Ascending aorta (tissue), 2 donors: ENCODE measurements around the gene TGM6. TPM values are rescaled to one million over a fixed set of nuclear protein-coding genes. Genes with fewer than 3 reads are reported as not detected.

ENCODE experiments used
- DNase-seq, 2 donors: peaks; one replicate each; pipeline ENCODE4 v3.0.0-alpha.2; 2019; ENCODE audit warnings: low spot score in 2 of 2
- H3K27ac ChIP-seq, 2 donors: fragments of 200-600 bp; sonication (generic); one replicate each; pipeline ENCODE4 v1.5.1; 2016 to 2017; ENCODE audit warnings: mild to moderate bottlenecking in 1 of 2
- H3K27me3 ChIP-seq: fragments of 200-600 bp; sonication (generic); one replicate; pipeline ENCODE4 v1.5.1; 2017
- H3K36me3 ChIP-seq, 2 donors: fragments of 200-600 bp; sonication (generic); one replicate each; pipeline ENCODE4 v1.5.1; 2016
- H3K4me1 ChIP-seq, 2 donors: fragments of 200-600 bp; sonication (generic); one replicate each; pipeline ENCODE4 v1.5.1; 2016 to 2017; ENCODE audit warnings: mild to moderate bottlenecking in 1 of 2
- H3K4me3 ChIP-seq, 2 donors: fragments of 200-600 bp; sonication (generic); one replicate each; pipeline ENCODE4 v1.5.1; 2016 to 2017; ENCODE audit warnings: mild to moderate bottlenecking in 1 of 2
- H3K9me3 ChIP-seq, 2 donors: fragments of 200-600 bp; sonication (generic); one replicate each; pipeline ENCODE4 v1.5.1; 2016
- CTCF ChIP-seq, 3 experiments: fragments of 200-600 bp in 2 of 3; fragments of 450-650 bp in 1 of 3; sonication (generic) in 2 of 3; IDR thresholded peaks; one replicate each; pipeline ENCODE4 v1.5.1; 2016 to 2019; ENCODE audit warnings: antibody characterized with exemption in 3 of 3, mild to moderate bottlenecking in 1 of 3, moderate library complexity in 1 of 3
- intact Hi-C: fragments of 100-400 bp; cut with DNase I; formaldehyde crosslinking; loops from one replicate; pipeline ENCODE4 v1.15.1; 2023
- total RNA-seq: library from RNA; depleted of rRNA; stranded (reverse); fragments of >200 nt; gene quantifications from one replicate; pipeline ENCODE4 v1.1.0, GENCODE V29; 2016

The TGM6 gene
- total RNA-seq, 1 donor from 2014 or later, result not detected

- Histone ChIP-seq H3K4me3 (no peak overlapping the region), H3K9me3 (no peaks in the 10 kb centered on the region), H3K36me3 (peaks cover 73 to 88% of the 10 kb centered on the region in 2 donors), H3K4me1 (no peaks in the 10 kb centered on the region), H3K27me3 (no peaks in the 10 kb centered on the region), H3K27ac (no peak overlapping the region)
- TF ChIP-seq CTCF (IDR thresholded peaks at IDR 0.05), result no peak
- intact Hi-C loops, result loop anchor here (10.0 kb wide), 1 partner anchor 998 kb away; the partner anchor contains the start of gene NSFL1C
- no peak for DNase-seq
These were observed 81.8 kb downstream of the TGM6 start for GRCh38 chr20:2462484-2462883.

DNA sequence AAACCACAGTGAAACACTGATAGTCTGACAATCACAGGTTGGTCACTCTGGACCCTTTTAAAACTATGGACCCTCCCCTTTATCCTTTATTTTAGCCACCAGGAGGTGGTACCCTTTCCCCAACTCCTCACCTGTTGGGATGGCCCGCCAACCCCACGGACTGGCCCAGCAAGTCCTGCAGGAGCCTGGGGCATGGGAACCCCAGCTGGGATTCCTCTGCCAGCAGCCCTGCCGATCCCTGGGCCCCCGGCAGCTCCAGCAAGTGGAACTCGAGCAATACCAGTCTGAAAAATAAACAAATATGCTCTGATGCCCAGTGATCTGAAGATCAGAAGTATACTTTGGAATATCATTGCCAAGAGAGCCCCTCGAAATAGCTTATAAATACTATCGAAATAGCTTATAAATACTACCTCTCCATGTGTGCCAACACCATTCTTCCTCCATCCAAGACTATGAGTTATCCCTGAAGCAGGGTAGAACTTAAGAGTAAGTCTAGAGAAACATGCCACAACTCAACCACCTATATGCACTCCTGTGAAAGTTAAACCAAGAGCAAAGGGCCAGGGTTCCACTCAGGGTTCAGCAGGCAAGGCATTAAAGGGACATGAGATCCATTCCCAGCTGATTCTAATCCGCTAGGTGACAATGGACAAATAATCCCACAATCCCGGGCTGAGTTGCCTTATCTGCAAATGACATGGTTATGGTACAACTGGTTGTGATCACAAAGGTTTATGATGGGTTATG, 83.1 kb downstream of the TGM6 start:
- intact Hi-C loops, result loop anchor here (10.0 kb wide), 1 partner anchor 999 kb away; the partner anchor contains the start of gene NSFL1C
- no peak for TF ChIP-seq CTCF (IDR thresholded peaks at IDR 0.05)
- Histone ChIP-seq H3K9me3 (no peaks in the 10 kb centered on the region), H3K36me3 (peaks cover 75 to 87% of the 10 kb centered on the region in 2 donors), H3K27ac (no peak overlapping the region), H3K27me3 (no peaks in the 10 kb centered on the region), H3K4me1 (peaks cover under 1 to 9% of the 10 kb centered on the region in 2 donors), H3K4me3 (no peak overlapping the region)
- no peak for DNase-seq

DNA sequence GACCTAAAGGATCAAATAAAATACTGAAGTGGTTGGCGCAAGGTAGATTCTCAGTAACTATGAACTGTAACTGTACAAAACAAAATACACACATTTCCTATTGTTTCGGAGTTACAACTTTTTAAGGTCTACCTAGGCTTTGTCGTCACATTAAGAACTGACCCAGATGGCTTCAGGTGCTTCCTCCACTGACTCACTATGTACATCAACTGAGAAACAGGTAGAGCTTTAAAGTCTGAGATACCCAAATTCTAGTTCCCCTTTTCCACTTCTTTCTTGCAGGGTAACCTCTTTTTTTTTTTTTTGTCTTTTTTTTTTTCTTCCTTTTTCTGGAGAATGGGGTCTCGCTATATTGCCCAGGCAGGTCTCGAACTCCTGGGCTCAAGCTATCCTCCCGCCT, 84.4 kb downstream of the TGM6 start:
- Histone ChIP-seq H3K27ac (no peak overlapping the region), H3K27me3 (no peaks in the 10 kb centered on the region), H3K36me3 (peaks cover 73 to 75% of the 10 kb centered on the region in 2 donors), H3K4me3 (no peak overlapping the region), H3K9me3 (no peaks in the 10 kb centered on the region), H3K4me1 (peaks cover 4 to 14% of the 10 kb centered on the region in 2 donors)
- no peak for DNase-seq
- intact Hi-C loops, result loop anchor here (10.0 kb wide), 1 partner anchor 1000 kb away; the partner anchor contains the start of gene NSFL1C
- TF ChIP-seq CTCF (IDR thresholded peaks at IDR 0.05), result no peak

DNA sequence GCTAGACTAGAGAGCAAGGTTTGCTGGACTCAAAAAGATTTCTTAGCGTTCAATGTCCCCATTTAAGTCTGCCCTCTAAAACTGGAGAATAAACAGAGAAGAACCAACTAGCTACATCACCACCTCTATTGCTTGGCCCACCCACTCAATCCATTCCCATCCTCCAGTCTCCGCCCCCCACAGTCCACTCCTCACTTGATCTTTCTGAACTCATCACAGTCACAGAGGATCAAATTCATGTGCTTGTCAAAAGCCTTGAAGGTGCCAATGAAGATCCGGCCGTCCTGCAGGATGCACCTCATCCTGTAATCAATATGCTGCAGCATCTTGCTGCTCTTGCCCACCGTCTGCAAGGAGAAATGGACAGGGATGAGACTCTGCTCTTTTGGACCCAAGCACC, 86.7 kb downstream of the TGM6 start:
- Histone ChIP-seq H3K4me3 (no peak overlapping the region), H3K36me3 (peaks cover 50 to 52% of the 10 kb centered on the region in 2 donors), H3K27me3 (no peaks in the 10 kb centered on the region), H3K9me3 (no peaks in the 10 kb centered on the region), H3K27ac (no peak overlapping the region), H3K4me1 (peaks cover 4 to 18% of the 10 kb centered on the region in 2 donors)
- intact Hi-C loops, result loop anchor here (10.0 kb wide), 1 partner anchor 1003 kb away; the partner anchor contains the start of gene NSFL1C
- DNase-seq, result no peak
- no peak for TF ChIP-seq CTCF (IDR thresholded peaks at IDR 0.05)

DNA sequence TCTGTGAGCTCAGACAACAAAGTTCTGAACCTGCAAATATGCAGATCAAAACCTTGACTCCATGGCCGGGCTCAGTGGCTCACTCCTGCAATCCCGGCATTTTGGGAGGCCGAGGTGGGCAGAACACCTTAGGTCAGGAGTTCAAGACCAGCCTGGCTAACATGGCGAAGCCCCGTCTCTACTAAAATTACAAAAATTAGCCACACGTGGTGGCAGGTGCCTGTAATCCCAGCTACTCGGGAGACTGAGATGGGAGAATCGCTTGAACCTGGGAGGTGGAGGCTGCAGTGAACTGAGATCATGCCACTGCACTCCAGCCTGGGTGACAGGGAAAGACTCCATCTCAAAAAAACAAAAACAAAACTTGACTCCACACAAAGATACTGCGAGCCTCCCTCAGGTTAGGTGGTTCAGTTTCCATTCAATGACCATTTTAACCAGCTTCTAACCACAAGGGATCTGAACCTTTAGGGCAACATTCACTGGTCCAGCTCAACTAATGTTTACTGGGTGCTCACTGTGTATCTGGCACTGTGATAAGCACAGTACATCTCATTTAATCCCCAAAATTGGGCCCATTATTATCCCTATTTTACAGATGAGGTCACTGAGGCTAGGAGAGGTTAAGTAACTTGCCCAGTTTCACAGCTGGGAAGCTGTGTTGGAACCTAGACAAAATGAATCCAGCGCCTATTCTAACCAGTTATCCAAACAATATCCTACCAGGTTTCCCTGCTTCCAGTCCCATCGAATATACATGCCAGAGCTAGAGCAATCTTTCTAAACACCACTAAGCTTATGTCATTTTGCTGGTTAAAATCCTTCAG, 88.1 kb downstream of the TGM6 start:
- TF ChIP-seq CTCF (IDR thresholded peaks at IDR 0.05), result no peak
- H3K27ac ChIP-seq, result peak overlapping the region in 1 of 2 donors; percentile 94
- peaks cover 4 to 18% of the 10 kb centered on the region in 2 donors for H3K4me1 ChIP-seq
- DNase-seq, result no peak
- peak overlapping the region in 1 of 2 donors; percentile 76 for H3K4me3 ChIP-seq
- H3K9me3 ChIP-seq, result no peaks in the 10 kb centered on the region
- no peaks in the 10 kb centered on the region for H3K27me3 ChIP-seq
- H3K36me3 ChIP-seq, result peaks cover 36 to 38% of the 10 kb centered on the region in 2 donors
- intact Hi-C loops, result loop anchor here (10.0 kb wide), 1 partner anchor 1004 kb away; the partner anchor contains the start of gene NSFL1C
